Upper lobe of right lung (tissue), 1 donor: ENCODE data around the gene PRKCQ. TPM values are rescaled to one million over a fixed set of nuclear protein-coding genes. Genes with fewer than 3 reads are reported as not detected.
A peak's percentile ranks its signal among the peaks of the same experiment; 100 is the strongest.

Source experiments
- ATAC-seq: fragments of 200-7000 bp; cut with Tn5 transposase; one replicate; pipeline ENCODE4 v1.9.1; 2020; ENCODE audit warnings: mild to moderate bottlenecking, moderate library complexity
- DNase-seq: peaks from one replicate; pipeline ENCODE4 v3.0.0-alpha.2; 2020
- H3K27ac ChIP-seq: fragments of 200-600 bp; one replicate; pipeline ENCODE4 v1.8.0; 2022
- H3K27me3 ChIP-seq: fragments of 200-600 bp; one replicate; pipeline ENCODE4 v1.8.0; 2022; ENCODE audit warnings: mild to moderate bottlenecking
- H3K36me3 ChIP-seq: fragments of 200-600 bp; one replicate; pipeline ENCODE4 v1.8.0; 2022
- H3K4me1 ChIP-seq: fragments of 200-600 bp; one replicate; pipeline ENCODE4 v1.8.0; 2022
- H3K4me3 ChIP-seq: fragments of 200-600 bp; one replicate; pipeline ENCODE4 v1.8.0; 2022; ENCODE audit warnings: mild to moderate bottlenecking
- H3K9me3 ChIP-seq: fragments of 200-600 bp; one replicate; pipeline ENCODE4 v1.8.0; 2022
- CTCF ChIP-seq: fragments of 200-600 bp; IDR thresholded peaks from one replicate; pipeline ENCODE4 v1.8.0; 2022; ENCODE audit warnings: antibody characterized with exemption
- intact Hi-C: fragments of 100-400 bp; cut with DNase I; formaldehyde crosslinking; loops from one replicate; pipeline ENCODE4 v1.11.0; 2022
- total RNA-seq: library from RNA; stranded (reverse); fragmentation: NEBNext Ultra II Directional; extraction: Animal tissue kit (Norgen Biotek cat#: 25700); gene quantifications from one replicate; pipeline ENCODE4 v1.2.1, GENCODE V29; 2021
- donor health status: DM: no; HTN: yes; CAD: no; lungs with severe emphysema.

PRKCQ gene
- total RNA-seq, 1 donor from 2014 or later: 9.8 TPM

GRCh38 chr10:6567203-6567703, 12.8 kb downstream of the PRKCQ start:
- DNase-seq (no peak), ATAC-seq (no peak)
- Histone ChIP-seq H3K4me1 (peaks cover 6% of the 10 kb centered on the region), H3K4me3 (no peak overlapping the region), H3K9me3 (no peaks in the 10 kb centered on the region), H3K36me3 (no peaks in the 10 kb centered on the region), H3K27ac (no peak overlapping the region), H3K27me3 (no peaks in the 10 kb centered on the region)
- no peak for TF ChIP-seq CTCF
- intact Hi-C loops: no loop called here

GRCh38 chr10:6565588-6565987, 14.5 kb downstream of the PRKCQ start:
- no peak overlapping the region for H3K4me3 ChIP-seq
- H3K36me3 ChIP-seq: no peaks in the 10 kb centered on the region
- intact Hi-C loops: no loop called here
- no peaks in the 10 kb centered on the region for H3K27me3 ChIP-seq
- no peak for TF ChIP-seq CTCF
- peak; percentile 32 for ATAC-seq
- no peak for DNase-seq
- H3K27ac ChIP-seq: no peak overlapping the region
- peaks cover 6% of the 10 kb centered on the region for H3K4me1 ChIP-seq
- no peaks in the 10 kb centered on the region for H3K9me3 ChIP-seq

GRCh38 chr10:6564367-6564766, 15.7 kb downstream of the PRKCQ start:
- ATAC-seq (peak; percentile 14), DNase-seq (no peak)
- Histone ChIP-seq H3K27ac (no peak overlapping the region), H3K27me3 (no peaks in the 10 kb centered on the region), H3K4me1 (peaks cover 6% of the 10 kb centered on the region), H3K36me3 (no peaks in the 10 kb centered on the region), H3K4me3 (no peak overlapping the region), H3K9me3 (no peaks in the 10 kb centered on the region)
- intact Hi-C loops: no loop called here
- TF ChIP-seq CTCF: no peak

GRCh38 chr10:6563731-6564130, 16.3 kb downstream of the PRKCQ start:
- DNase-seq (no peak), ATAC-seq (no peak)
- peaks cover 6% of the 10 kb centered on the region for H3K4me1 ChIP-seq
- intact Hi-C loops: no loop called here
- no peaks in the 10 kb centered on the region for H3K36me3 ChIP-seq
- no peaks in the 10 kb centered on the region for H3K9me3 ChIP-seq
- no peak overlapping the region for H3K27ac ChIP-seq
- no peaks in the 10 kb centered on the region for H3K27me3 ChIP-seq
- no peak overlapping the region for H3K4me3 ChIP-seq
- TF ChIP-seq CTCF: no peak

GRCh38 chr10:6563075-6563474, 17.0 kb downstream of the PRKCQ start:
- H3K36me3 ChIP-seq: no peaks in the 10 kb centered on the region
- H3K27ac ChIP-seq: no peak overlapping the region
- H3K9me3 ChIP-seq: no peaks in the 10 kb centered on the region
- TF ChIP-seq CTCF: no peak
- peaks cover 6% of the 10 kb centered on the region for H3K4me1 ChIP-seq
- intact Hi-C loops: no loop called here
- H3K27me3 ChIP-seq: no peaks in the 10 kb centered on the region
- DNase-seq (no peak), ATAC-seq (peak; percentile 60)
- no peak overlapping the region for H3K4me3 ChIP-seq

- TF ChIP-seq CTCF: no peak
- H3K4me1 ChIP-seq: peaks cover 2% of the 10 kb centered on the region
These were observed 17.9 kb downstream of the PRKCQ start for GRCh38 chr10:6562221-6562620.

More at GRCh38 chr10:6562221-6562620, 17.9 kb downstream of the PRKCQ start:
- DNase-seq (no peak), ATAC-seq (no peak)
- intact Hi-C loops: no loop called here
- no peaks in the 10 kb centered on the region for H3K27me3 ChIP-seq
- H3K9me3 ChIP-seq: no peaks in the 10 kb centered on the region
- H3K4me3 ChIP-seq: no peak overlapping the region
- no peaks in the 10 kb centered on the region for H3K36me3 ChIP-seq
- H3K27ac ChIP-seq: no peak overlapping the region
